Nephron progenitor cell (in vitro differentiated cells): ENCODE results near the gene RESF1.

Experiments used
- DNase-seq: peaks from one replicate; pipeline ENCODE4 v3.0.0; 2021
- H3K27ac Mint-ChIP-seq: 2 replicates; pipeline ENCODE4 v1.8.0; 2021; ENCODE audit warnings: mild to moderate bottlenecking, moderate library complexity, mixed read lengths
- H3K27me3 Mint-ChIP-seq: 2 replicates; pipeline ENCODE4 v1.8.0; 2021; ENCODE audit warnings: mild to moderate bottlenecking, low read depth, mixed read lengths; ENCODE audit not compliant: poor library complexity
- H3K36me3 Mint-ChIP-seq: 2 replicates; pipeline ENCODE4 v1.8.0; 2021; ENCODE audit warnings: low read depth, mixed read lengths
- H3K4me1 Mint-ChIP-seq: 2 replicates; pipeline ENCODE4 v1.8.0; 2021; ENCODE audit warnings: mixed read lengths
- H3K4me3 Mint-ChIP-seq: 2 replicates; pipeline ENCODE4 v1.8.0; 2021; ENCODE audit warnings: mild to moderate bottlenecking, moderate library complexity, mixed read lengths
- H3K9me3 Mint-ChIP-seq: 2 replicates; pipeline ENCODE4 v1.8.0; 2021; ENCODE audit warnings: mild to moderate bottlenecking, moderate library complexity, mixed read lengths
- TF ChIP-seq, protein P1 (sequence below): fragments of 200-600 bp; sonication (generic); IDR thresholded peaks from 2 replicates; pipeline ENCODE4 v1.5.0; 2021; ENCODE audit warnings: antibody characterized with exemption

RESF1 gene

DNA sequence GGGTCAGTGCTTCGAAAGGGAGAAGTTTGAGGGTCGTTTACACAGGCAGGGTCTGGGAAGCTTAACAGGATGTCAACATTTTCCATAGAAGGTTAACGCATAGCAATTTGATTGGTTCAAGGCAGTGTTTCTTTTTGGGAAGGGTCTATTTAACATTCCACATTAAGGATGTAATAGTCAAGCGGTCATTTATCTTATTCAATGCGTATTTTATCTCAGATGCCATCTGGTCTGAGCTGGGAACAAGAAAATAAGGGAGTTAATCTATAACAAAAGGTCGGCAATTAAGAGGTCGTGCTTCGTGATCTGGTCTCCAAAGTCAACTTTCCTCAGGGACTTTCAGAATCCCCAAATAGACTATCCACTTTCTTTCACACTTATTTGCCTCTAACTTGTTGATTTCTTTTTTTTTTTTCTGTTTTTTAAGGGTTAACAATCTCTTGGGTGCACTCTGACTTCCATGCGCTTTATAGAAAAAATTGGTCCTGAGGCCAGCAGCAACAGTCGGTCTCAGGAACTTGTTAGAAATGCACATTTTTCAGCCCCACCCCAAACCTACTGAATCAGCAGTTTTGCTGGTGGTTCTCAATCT lies 550 bp upstream of the RESF1 start:
- TF ChIP-seq, protein P1, sequence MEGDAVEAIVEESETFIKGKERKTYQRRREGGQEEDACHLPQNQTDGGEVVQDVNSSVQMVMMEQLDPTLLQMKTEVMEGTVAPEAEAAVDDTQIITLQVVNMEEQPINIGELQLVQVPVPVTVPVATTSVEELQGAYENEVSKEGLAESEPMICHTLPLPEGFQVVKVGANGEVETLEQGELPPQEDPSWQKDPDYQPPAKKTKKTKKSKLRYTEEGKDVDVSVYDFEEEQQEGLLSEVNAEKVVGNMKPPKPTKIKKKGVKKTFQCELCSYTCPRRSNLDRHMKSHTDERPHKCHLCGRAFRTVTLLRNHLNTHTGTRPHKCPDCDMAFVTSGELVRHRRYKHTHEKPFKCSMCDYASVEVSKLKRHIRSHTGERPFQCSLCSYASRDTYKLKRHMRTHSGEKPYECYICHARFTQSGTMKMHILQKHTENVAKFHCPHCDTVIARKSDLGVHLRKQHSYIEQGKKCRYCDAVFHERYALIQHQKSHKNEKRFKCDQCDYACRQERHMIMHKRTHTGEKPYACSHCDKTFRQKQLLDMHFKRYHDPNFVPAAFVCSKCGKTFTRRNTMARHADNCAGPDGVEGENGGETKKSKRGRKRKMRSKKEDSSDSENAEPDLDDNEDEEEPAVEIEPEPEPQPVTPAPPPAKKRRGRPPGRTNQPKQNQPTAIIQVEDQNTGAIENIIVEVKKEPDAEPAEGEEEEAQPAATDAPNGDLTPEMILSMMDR = no peak
- Mint-ChIP-seq H3K4me1 (peaks cover 66% of the 10 kb centered on the region), H3K27ac (peak overlapping the region; percentile 85), H3K9me3 (peaks cover 42% of the 10 kb centered on the region), H3K4me3 (peak overlapping the region; percentile 92), H3K36me3 (peaks cover 51% of the 10 kb centered on the region), H3K27me3 (peaks cover 7% of the 10 kb centered on the region)
- no peak for DNase-seq

DNA sequence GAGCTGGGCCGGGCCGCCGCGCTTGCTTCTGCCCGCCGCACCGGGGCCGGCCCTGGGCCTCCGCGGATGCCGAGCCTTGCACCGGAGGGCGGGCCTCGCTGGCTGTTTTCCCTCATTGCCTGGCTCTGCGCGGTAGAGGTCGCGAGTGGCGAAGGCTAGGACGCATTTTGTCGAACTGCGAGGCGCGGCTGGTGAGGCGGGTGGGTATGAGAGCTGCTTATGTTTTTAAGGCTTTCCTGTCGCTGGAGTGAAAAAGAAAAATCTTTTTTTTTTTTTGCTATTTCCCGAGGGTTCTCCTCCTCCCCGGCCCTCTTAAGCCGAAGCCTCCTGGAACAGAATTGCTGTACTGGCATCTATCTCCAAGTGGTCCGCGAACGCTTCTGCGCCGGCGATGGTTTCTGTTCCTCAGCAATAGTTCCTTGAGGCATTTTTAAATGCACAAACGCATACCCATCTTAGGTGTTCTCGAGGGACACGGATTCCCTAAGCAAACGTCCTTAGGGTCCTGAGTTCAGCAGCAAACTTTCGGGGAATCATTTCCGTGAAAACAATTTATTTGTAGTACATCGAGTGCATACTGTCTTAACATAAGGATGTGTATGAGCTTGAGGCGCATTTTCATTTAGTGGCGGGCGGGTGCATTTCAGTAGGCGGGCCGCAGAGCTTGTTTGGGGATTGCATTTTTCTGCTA lies 631 bp downstream of the RESF1 start:
- Mint-ChIP-seq H3K27ac (peak overlapping the region; percentile 94), H3K27me3 (peaks cover 7% of the 10 kb centered on the region), H3K9me3 (peaks cover 51% of the 10 kb centered on the region), H3K4me3 (peak overlapping the region; percentile 96), H3K4me1 (peaks cover 60% of the 10 kb centered on the region), H3K36me3 (peaks cover 63% of the 10 kb centered on the region)
- DNase-seq = peak; percentile 13
- TF ChIP-seq, protein P1 = no peak

DNA sequence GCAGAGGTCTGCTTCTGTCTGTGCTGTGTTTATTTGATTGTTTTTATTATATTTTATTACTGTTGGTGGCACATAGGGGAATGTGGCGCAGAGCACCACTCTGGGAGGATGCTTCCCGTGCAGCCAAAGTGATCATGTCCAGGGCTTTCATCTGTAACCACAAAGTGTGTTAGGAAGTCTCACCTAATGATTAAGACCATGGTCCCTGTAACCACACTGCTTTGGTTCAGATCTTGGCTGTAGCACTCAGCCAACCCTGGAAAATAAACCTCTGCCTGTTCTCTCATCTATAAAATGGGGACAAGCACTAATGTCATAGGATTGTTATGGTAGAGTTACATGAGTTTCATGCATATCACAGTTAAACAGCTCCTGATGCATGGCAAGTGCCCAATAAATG lies 1.9 kb downstream of the RESF1 start:
- Mint-ChIP-seq H3K36me3 (peaks cover 70% of the 10 kb centered on the region), H3K27ac (no peak overlapping the region)

DNA sequence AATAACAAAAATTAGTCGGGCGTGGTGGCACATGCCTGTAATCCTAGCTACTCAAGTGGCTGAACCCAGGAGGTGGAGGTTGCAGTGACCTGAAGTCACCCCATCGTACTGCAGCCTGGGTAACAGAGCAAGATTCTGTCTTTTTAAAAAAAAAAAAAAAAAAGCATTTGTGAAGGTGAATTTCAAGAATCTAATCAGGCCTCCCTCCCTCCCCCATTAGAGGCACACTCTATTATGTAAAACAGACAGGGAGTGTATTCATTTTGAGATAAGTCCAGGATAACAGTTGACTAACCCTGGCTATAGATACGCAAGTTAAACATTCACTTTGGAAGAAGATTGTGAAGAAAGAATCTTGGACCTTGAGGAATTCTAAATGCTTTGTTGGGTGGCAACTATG lies 2.9 kb downstream of the RESF1 start:
- no peak for DNase-seq
- Mint-ChIP-seq H3K4me3 (peak overlapping the region; percentile 96), H3K27me3 (no peaks in the 10 kb centered on the region), H3K4me1 (peaks cover 53% of the 10 kb centered on the region), H3K27ac (no peak overlapping the region), H3K9me3 (peaks cover 60% of the 10 kb centered on the region), H3K36me3 (peaks cover 73% of the 10 kb centered on the region)
- TF ChIP-seq, protein P1 = no peak

More for the DNA sequence above, 1.9 kb downstream of the RESF1 start:
- peaks cover 59% of the 10 kb centered on the region for H3K9me3 Mint-ChIP-seq
- no peaks in the 10 kb centered on the region for H3K27me3 Mint-ChIP-seq
- no peak for DNase-seq
- TF ChIP-seq, protein P1 = no peak
- H3K4me3 Mint-ChIP-seq = peak overlapping the region; percentile 96
- peaks cover 51% of the 10 kb centered on the region for H3K4me1 Mint-ChIP-seq

DNA sequence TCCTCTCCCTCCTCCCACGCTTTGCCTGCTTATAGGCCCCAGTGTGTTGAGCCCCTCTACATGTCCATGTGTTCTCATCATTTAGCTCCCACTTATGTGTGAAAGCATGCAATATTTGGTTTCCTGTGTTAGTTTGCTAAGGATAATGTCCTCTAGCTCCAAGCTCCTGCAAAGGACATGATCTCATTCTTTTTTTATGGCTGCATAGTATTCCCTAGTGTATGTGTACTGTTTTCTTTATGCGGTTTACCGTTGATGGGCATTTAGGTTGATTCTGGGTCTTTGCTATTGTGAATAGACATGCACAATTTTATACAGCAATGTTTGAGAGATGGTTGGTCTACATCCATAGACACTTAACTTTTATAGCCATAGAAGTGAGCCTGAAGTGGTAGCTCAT lies 5.1 kb downstream of the RESF1 start:
- Mint-ChIP-seq H3K36me3 (peaks cover 86% of the 10 kb centered on the region), H3K9me3 (peaks cover 66% of the 10 kb centered on the region), H3K4me3 (no peak overlapping the region), H3K27ac (no peak overlapping the region), H3K27me3 (peaks cover 2% of the 10 kb centered on the region), H3K4me1 (peaks cover 38% of the 10 kb centered on the region)
- TF ChIP-seq, protein P1 = no peak
- no peak for DNase-seq

DNA sequence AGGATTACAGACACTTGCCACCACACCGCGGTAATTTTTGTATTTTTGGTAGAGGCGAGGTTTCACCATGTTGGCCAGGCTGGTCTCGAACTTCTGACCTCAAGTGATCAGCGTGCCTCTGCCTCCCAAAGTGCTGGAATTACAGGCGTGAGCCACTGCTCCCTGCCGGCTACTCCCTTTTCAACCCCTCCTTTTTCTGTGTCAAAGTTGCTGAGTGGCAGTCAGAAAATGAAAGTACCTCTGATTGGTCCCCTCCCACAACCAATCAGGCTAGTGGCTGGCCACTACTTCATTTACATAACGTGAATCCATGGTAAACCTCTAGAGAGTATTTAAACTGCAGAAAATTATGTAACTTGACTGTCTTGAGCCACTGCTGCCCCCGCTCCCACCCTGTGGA lies 5.9 kb downstream of the RESF1 start:
- Mint-ChIP-seq H3K27ac (no peak overlapping the region), H3K9me3 (peaks cover 74% of the 10 kb centered on the region), H3K27me3 (peaks cover 2% of the 10 kb centered on the region), H3K36me3 (peaks cover 94% of the 10 kb centered on the region), H3K4me1 (peaks cover 37% of the 10 kb centered on the region), H3K4me3 (no peak overlapping the region)
- no peak for DNase-seq
- TF ChIP-seq, protein P1 = no peak
